ENCODE results near the gene RGS11.

- TF ChIP-seq, protein P1, sequence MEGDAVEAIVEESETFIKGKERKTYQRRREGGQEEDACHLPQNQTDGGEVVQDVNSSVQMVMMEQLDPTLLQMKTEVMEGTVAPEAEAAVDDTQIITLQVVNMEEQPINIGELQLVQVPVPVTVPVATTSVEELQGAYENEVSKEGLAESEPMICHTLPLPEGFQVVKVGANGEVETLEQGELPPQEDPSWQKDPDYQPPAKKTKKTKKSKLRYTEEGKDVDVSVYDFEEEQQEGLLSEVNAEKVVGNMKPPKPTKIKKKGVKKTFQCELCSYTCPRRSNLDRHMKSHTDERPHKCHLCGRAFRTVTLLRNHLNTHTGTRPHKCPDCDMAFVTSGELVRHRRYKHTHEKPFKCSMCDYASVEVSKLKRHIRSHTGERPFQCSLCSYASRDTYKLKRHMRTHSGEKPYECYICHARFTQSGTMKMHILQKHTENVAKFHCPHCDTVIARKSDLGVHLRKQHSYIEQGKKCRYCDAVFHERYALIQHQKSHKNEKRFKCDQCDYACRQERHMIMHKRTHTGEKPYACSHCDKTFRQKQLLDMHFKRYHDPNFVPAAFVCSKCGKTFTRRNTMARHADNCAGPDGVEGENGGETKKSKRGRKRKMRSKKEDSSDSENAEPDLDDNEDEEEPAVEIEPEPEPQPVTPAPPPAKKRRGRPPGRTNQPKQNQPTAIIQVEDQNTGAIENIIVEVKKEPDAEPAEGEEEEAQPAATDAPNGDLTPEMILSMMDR (conservative IDR thresholded peaks at IDR 0.05; ENCODE audit: low read depth in 2 of 2): no peak
- TF ChIP-seq POLR2AphosphoS5 (IDR thresholded peaks at IDR 0.05; ENCODE audit: low read depth) (no peak), REST (IDR thresholded peaks at IDR 0.05; ENCODE audit: unreplicated experiment) (no peak), NANOG (IDR thresholded peaks at IDR 0.05; ENCODE audit: borderline replicate concordance) (no peak), EZH2phosphoT487 (IDR thresholded peaks at IDR 0.05; ENCODE audit: unreplicated experiment) (no peak), JUNB (IDR thresholded peaks at IDR 0.05; ENCODE audit: unreplicated experiment) (no peak), EZH2 (IDR thresholded peaks at IDR 0.05; ENCODE audit: low read depth, unreplicated experiment) (no peak), ZNF331 (CRISPR knock-in tag; IDR thresholded peaks at IDR 0.05; ENCODE audit: low read depth) (no peak), ETS1 (IDR thresholded peaks at IDR 0.05) (no peak)
Measured at GRCh38 chr16:289395-289997, 13.8 kb upstream of the RGS11 start.
